CD4-positive, alpha-beta T cell treated with Interleukin-10 for 1 hour (primary cell): ENCODE results near the gene EML5.
A peak's percentile ranks its signal among the peaks of the same experiment; 100 is the strongest.

Source experiments
- DNase-seq: peaks from one replicate; pipeline ENCODE4 v3.0.0-alpha.2; 2020

EML5 gene

DNA sequence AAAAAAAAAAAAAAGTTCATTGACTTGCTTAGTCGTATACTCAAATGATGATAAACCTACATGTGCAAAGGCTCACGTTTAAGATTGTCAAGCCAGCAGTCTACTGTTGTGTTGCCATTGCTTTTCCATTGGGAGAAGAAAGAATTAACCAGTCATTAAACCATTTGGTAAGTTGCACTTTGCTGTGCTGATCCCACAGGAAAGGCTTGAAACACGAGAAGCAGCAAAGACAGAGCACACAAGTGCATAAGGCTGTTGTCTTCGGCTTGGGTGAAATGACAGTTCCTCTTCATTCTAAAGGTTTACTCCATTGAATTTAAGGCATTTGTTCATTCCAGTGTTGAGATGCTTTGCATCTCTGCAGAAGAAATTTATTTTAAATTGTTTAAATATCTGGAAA lies 179.8 kb downstream of the EML5 start:
- no peak for DNase-seq

DNA sequence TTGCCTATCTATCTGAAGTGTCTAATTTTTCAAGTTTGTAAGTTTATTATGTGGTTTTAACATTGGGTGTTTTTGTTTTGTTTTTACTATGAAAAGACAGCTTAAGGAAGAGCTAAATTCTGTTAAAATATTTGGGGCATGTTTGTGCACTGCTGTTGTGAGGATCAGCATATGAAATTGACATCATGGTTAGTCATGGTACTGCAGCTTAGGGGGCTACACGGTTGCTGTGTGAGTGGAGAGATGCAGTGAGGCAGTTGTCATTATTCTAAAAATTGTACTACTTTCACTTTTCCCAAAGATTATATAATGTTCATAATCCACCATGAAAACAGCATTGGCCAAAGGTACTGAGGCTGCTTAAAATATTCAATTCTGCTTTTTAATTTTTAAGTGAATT lies 180.9 kb downstream of the EML5 start:
- no peak for DNase-seq

DNA sequence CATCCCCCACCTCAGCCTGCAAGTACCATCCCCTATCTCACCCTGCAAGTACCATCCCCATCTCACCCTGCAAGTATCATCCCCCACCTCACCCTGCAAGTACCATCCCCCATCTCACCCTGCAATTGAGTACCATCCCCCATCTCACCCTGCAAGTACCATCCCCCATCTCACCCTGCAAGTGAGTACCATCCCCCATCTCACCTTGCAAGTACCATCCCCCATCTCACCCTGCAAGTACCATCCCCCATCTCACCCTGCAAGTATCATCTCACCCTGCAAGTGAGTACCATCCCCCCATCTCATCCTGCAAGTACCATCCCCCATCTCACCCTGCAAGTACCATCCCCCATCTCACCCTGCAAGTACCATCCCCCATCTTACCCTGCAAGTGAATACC lies 184.9 kb downstream of the EML5 start:
- DNase-seq = no peak

DNA sequence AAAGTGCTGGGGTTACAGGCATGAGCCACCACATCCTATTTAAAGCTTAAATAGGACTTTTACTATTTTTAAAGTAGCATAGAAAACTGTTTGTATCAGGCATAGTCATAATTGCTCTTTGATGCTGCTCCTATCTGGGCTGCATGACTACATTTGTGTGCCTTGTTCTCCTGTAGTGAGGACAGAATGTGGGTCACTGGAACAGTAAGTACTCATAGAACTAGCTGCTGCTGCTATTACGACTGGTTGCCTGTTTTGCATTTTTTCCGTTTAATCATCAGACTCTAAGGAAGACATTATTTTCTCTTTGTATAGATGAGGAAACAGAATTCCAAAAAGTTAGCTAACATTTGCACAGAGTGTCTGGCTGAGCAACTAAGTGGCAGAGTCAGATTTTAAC lies 187.2 kb downstream of the EML5 start:
- DNase-seq = no peak

DNA sequence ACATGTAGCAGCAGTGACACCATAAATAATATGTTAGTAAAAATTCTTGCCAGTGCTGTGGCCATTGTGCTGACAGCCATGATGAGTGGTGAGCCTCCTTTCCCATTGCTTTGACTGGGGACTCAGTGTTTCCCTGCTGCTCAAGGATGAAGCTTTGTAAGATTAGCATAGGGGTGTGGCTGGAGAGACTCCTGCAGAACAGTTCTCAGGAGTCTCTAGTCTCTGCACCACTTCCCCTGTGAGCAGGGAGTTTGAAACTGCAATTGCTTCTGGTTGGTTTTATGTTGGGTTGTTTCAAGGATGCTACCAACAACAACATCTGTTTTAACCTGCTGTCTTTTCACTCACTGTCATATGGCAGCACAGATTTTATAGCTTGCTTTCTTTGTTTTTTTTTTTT lies 188.5 kb downstream of the EML5 start:
- DNase-seq = no peak

DNA sequence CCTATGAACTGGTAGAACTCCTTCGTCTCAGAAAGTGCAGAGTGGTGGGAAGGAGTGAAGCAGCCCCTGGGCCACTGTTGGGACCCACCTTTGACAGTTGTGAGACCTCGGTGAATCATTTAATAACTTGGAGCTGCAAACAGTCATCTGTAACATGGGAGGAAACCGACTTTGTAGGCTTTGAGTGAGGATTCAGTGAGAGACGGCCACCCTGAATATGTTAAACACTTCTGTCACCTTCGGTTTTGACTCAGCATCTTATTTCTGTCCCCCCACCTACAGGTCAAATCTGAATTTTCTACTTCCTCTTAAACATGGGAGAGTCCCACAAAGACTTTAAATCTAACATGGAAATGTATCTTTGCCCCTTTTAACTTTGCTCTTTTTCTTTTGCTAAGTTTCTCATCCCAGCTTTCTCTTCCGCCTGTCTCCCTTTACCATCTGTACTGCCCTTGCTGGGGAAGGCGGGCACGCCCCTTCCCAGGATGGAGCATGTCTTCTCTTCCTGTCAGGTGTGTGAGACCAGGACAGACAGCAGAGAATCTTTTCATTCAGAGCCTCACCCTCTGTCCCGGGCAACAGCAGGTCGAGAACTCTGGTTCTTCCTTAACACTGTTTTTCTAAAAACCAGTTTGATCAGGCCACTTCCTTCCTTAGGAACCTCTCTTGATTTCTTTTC lies 192.9 kb downstream of the EML5 start:
- DNase-seq = no peak

DNA sequence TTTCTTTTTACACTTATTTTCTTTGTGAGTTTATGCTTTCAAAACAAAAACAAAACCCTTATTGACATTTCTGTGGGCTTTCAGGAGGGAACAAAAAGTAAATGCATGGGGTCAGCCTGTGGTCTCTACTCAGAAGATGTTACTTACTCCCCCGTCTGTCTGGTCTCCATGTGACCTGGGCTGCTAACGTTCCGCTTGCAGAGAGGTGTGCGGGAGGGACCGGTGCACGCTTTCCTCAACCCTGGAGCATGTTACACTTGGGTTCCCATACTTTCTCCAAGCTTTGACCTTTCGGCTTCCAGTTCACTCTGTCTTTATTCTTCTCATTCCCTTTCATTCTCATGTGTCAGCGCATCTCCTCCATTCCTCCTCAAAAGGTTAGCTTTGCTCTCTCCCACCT lies 193.4 kb downstream of the EML5 start:
- DNase-seq = no peak

DNA sequence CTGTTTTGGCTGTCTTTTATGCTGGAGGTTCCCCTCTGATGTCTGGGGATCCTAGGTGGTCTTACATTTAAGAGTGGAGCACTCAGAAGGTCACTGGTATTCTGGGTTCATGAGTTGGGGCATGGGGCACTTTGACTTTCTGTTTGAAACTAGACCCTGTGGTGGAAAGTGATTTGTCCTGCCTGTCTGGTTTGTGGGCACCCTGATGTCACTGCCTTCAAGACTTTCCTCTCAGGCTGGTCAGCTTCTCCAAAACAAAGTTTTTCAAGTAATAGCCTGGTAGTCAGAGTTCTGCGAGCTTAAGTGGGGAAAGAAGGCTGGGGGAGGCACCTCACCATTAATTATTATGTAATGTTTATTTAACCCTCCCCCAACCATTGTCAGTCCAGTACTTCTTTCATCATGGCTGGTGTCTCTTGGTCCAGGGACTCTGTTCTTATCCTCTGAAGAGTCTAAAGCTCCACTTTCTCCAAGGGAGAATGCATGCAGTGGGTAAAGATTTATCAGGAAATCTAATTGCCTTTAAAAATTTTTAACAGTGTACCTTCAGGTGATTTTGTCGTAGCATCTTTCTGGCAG lies 194.6 kb downstream of the EML5 start:
- DNase-seq = no peak

DNA sequence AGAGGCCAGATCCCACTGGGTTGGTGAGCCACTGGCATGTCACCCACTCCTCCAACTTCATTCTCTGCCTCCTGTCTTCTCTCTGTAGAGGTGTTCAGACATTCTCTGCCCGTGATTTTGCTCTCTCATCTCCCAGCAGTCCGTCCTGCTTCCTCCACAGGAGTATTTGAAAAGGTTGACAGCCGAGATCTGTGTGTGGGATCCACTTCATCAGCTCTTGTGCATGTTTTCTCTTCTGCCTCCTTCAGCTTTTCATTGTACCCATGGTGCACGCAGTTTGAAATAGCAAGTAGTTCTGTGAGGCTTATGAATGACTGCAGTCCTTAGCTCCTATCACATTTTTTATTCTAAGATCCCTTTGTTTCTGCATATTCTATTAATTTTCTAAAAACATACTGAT lies 195.2 kb downstream of the EML5 start:
- no peak for DNase-seq

DNA sequence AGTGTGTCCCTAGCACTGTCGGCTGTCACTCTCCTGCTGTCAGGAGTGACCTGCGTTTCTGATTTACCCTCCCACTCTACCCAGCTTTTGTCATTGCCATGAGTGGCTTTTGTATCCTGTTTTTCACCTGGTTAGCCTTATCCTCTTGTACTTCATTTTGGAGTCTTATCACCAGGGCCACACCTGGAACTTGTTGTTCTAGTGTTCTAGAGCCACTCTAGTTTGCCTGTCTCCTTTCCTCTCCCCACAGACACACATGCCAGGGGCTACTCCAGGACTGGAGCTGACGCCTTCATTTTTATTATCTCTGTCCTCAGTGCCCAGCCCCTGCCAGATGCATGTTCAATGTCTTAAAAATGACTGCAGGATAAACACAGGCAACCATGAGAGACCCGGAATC lies 195.7 kb downstream of the EML5 start:
- no peak for DNase-seq

DNA sequence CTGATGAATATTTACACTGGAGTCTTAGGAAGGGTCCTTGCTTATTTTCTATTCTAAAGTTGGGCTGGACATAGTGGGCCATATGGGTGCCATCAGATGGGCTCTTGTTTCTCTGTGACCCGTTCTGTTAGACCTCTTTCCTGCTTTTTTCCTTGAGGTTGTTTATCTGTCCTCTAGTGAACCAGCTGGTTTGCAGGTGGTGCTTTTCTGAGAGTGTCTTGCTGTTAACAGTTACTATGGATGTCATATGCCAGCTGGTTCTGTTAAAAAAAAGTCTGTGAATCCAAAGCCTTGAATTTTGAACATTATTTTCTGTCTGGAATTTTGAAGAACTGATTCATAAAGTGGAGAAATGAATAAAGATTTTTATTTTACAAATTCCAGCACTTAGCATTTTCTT lies 200.7 kb downstream of the EML5 start:
- no peak for DNase-seq

DNA sequence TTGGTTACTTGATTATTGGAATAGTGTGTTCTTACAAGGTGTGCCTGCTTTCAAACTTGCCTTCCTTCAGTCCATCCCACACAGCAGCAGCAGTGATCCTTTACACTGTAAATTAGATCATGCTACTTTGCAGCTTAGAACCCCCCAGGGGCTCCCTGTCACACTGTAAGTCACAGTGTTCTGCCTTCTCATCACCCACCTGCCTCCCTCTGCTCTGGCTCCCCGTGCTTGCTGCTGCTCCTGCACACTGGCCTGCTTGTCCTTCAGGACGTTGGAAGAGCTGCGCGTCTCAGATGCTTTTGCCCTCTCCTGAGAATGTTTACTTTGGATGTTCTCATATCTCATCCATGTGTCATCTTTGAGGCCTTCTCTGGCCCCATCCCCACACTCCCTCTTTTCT lies 202.6 kb downstream of the EML5 start:
- DNase-seq = no peak

DNA sequence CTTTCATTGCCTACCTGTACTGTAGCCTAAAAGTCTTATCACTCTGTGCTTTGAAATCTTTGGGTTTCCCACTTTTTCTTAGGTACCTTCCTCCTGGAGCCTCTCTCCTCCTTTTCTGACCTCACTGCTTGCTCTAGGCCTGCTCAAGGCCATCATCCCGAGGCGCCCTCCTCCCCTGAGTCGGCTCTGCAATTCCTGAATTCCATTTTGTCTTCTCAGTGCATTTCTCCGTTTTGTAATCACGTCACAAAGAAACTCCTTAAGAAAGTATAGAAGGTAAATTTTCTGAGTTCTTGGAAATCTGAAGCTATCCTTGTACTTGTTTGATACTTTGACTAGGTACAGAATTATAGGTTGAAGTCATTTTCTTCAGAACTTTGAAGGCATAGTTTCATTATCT lies 204.7 kb downstream of the EML5 start:
- DNase-seq = no peak

DNA sequence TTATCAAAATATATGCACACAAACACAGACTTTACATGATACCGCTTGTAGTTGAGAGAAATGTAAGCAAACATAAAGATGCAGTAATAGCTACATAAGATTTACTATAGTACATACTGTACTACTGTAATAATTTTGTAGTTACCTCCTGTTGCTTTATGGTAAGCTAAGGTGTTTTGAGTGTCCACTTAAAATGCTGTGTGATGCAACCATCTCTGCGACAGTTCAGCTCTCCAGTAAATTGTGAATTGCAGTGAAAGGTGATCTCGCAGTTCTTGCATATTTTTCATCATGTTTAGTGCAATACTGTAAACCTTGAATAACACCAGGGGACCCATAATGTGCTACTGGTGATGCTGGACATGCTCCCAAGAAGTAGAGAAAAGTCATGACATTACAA lies 208.3 kb downstream of the EML5 start:
- DNase-seq = no peak

DNA sequence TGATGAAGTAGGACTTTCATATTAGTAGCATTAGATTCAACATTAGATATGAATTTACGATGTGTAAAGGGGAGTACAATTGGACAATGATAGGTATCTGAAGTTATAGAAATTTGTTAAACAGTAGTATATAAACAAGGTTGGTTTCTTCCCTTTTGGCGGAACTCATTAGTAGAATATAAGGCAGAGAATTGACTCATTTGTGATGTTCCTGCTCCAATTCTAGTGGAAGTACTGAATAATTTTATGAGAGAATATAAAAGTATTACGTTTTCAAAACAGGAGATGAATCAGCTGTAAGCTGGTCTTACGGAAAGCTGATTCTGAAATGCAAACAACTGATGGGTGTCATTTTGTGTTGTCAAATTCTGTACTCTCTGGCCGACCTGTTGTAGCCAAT lies 216.5 kb downstream of the EML5 start:
- DNase-seq = no peak

DNA sequence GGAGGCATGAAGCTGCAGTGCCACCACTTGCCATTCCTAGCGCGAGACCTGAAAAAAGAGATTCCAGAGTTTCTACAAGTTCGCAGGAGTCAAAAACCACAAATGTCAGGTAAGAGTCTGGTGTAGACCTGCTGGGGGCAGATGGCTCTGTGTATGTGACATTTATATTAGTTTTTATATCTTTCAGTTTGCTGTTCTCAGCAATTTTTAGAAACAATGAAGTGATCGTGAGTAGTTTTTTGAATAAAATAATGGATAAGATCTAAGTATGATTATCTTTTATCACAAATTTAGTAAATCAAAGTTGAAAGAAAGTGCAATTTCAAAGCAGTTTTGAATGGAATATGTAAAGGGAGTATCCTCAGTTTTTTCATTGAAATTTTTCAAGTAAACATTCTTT lies 220.6 kb downstream of the EML5 start:
- no peak for DNase-seq

DNA sequence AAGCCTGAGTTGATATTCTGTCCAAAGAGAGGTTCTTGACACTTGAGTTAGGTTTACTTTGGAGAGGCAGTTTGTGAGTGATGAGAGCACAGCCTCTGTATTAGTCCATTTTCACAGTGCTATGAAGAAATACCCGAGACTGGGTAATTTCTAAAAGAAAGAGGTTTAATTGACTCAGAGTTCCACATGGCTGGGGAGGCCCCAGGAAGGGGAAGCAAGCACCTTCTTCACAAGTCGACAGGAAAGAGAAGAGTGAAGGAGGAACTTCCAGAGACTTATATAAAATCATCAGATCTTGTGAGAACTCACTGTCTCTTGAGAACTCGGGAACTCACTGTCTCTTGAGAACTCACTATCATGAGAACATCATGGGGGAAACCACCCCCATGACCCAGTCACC lies 224.6 kb downstream of the EML5 start:
- DNase-seq = no peak

DNA sequence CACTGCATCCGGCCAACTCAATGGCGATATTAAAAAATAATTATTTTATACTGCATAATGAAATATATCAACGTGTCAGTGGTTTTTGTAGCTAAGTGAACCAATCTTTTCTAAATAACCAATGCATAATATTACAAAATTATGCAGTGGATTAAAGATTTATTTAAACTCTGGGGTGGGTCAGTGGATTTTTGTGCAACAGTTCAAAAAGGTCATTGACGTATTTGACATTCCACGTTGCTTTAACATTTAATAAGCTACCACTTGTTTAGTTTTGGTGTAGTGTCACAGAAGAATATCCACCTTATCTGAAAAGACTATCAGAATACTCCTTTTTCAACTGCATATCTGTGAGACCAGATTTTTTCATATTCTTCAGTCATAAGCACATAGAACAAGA lies 227.3 kb downstream of the EML5 start:
- DNase-seq = no peak

DNA sequence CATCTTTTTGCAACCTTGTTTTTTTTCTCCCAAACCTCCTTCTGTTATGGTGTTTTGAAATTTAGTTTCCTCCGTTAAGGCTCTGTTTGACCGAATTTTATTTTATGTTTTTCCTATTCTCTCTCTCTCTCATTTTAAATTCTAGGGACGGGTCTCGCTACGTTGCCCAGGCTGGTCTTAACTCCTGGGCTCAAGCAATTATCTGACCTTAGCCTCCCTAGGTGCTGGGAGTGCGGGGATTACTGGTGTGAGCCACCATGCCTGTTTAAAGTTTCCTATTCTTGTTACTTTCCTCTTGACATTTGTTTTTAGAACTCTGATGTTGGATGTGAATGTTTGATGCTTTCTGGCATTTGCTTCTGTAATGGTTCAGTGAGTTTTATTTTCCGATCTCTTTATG lies 228.9 kb downstream of the EML5 start:
- no peak for DNase-seq

DNA sequence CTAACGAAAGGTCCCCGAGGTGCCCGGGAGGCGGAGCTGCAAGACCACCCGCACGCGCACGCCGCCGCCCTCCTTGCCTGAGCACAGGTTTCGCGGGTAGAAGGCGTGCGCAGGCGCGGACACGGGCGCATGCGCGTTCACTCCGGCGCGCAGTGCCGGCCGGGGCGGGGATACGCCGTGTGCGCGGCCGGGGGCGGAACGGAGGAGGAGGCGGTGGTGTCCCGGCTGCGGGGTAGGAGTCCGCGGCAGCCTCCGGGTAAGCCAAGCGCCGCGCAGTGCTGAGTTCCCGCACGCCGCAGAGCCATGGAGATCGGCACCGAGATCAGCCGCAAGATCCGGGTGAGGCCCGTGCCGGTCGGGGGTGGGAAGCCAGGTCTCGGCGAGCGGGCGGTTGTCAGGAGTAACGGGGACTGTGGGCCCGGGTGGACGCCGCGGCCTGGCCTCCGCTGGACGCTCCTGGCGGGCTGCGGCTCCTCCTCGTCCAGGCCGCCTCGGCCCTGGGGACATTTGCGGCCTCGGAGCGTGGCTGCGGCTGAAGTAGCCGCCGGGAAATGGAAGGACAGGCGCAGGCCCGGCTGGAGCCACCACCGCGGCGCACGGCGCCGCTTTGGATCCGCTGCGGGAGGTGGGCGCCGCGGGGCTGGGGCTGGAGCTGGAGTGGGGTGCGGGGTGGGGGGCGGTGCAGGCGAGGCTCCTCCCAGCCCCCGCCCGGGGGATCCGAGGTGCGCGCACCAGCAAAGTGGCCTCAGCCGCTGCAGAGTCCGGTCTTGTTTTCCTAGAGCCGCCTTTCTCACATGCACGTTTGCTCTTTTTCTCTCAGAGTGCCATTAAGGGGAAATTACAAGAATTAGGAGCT lies 229.7 kb downstream of the EML5 start, which contains the start of gene ZC3H14:
ZC3H14 (plus strand) TSS at position 207 of the 856 bp plus-strand sequence; CDS start at position 304, 97 bp downstream.
- peak; percentile 91 for DNase-seq

DNA sequence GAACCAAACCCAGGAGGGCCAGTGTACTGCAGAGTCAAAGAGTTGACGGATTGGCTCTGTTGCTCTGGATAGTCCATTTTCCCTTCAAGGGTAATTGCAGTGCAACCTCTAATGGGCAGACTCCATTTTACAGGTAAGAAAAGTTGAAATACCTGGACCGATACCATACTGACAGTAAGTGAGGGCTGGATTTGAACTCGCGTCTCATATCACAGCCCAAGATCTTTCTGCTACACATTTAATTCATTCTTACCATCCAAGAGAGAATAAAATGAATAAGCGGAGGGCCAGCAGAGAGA lies 230.3 kb downstream of the EML5 start:
- no peak for DNase-seq
